ENCODE measurements around the gene CCDC127. TPM values are rescaled to one million over a fixed set of nuclear protein-coding genes. Genes with fewer than 3 reads are reported as not detected.

Gene CCDC127
- total RNA-seq, 4 donors from 2014 or later = 0.97 to 4.2 (median 1.9) TPM

GRCh38 chr5:196350-196749, 21.6 kb downstream of the CCDC127 start:
- no peak overlapping the region for H3K27ac ChIP-seq
- no peaks in the 10 kb centered on the region for H3K9me3 ChIP-seq
- H3K4me3 ChIP-seq = no peak overlapping the region
- H3K36me3 ChIP-seq = no peaks in the 10 kb centered on the region
- TF ChIP-seq, protein P1, sequence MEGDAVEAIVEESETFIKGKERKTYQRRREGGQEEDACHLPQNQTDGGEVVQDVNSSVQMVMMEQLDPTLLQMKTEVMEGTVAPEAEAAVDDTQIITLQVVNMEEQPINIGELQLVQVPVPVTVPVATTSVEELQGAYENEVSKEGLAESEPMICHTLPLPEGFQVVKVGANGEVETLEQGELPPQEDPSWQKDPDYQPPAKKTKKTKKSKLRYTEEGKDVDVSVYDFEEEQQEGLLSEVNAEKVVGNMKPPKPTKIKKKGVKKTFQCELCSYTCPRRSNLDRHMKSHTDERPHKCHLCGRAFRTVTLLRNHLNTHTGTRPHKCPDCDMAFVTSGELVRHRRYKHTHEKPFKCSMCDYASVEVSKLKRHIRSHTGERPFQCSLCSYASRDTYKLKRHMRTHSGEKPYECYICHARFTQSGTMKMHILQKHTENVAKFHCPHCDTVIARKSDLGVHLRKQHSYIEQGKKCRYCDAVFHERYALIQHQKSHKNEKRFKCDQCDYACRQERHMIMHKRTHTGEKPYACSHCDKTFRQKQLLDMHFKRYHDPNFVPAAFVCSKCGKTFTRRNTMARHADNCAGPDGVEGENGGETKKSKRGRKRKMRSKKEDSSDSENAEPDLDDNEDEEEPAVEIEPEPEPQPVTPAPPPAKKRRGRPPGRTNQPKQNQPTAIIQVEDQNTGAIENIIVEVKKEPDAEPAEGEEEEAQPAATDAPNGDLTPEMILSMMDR (IDR thresholded peaks at IDR 0.05) = no peak
- no peak for TF ChIP-seq POLR2A (IDR thresholded peaks at IDR 0.05)
- H3K4me1 ChIP-seq = peaks cover 4 to 8% (median 6%) of the 10 kb centered on the region in 3 donors
- intact Hi-C loops (cut with DNase I) = no loop called here
- no peak for DNase-seq
- peaks cover 0 to 35% (median 2%) of the 10 kb centered on the region in 4 donors for H3K27me3 ChIP-seq
- 56 to 84% methylated on average over 2 to 3 of the region's 10 CpGs for WGBS, 2 donors

DNA sequence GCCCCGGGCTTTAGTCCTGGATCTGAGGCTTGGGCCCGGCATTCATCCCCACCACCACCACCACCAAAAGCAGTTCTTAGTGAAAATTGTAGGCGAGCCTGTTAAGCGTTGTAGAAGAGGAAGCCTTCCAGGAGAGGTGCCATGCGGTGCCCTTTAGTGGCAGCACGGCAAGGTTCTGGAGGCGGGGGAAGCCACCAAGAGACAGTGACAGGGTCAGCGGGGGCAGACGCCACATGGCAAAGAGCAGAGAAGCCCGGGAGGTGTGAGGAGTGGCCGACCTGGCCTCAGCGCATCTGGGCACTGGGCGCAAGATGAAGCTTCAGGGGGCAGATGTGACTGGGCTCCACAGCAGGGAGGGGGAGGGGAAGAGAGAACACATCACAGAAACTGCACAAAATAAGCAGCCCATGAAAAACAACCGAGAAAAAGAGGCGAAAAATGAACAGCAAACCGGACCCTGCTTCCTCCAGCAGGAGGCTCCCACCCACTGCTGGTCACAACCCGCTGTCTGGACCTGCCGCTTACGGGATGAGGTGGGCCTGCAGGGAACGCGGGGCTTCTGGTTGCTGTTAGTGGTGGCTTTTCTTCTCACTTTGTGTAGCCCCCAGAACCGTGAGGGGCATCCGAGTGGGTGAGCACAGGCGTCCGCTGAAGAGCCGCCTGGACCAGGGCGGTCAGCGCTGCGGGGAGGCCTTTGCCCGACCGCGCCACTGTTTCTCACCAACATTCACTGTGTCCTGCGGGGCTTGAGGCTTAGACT, 22.4 kb downstream of the CCDC127 start:
- intact Hi-C loops (cut with DNase I) = no loop called here
- WGBS, 2 donors = 74 to 81% methylated on average over 16 to 21 of the region's 33 CpGs

DNA sequence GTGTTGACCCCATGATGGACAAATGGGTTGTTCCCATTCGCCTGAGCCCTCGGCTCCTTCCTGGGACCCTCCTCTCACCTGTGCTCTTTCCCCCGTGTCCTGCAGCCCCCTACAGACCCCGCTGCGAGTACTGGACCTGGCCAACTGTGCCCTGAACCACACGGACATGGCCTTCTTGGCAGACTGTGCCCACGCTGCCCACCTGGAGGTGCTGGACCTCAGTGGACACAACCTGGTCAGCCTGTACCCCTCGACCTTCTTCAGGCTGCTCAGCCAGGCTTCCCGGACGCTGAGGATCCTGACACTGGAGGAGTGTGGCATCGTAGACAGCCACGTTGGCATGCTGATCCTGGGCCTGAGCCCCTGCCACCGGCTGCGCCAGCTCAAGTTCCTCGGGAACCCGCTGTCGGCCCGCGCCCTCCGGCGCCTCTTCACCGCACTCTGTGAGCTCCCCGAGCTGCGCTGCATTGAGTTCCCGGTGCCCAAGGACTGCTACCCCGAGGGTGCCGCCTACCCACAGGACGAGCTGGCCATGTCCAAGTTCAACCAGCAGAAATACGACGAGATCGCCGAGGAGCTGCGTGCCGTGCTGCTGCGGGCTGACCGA, 23.2 kb downstream of the CCDC127 start:
- no peaks in the 10 kb centered on the region for H3K36me3 ChIP-seq
- no peaks in the 10 kb centered on the region for H3K9me3 ChIP-seq
- no peak for DNase-seq
- 85 to 95% methylated on average over 18 to 33 of the region's 36 CpGs for WGBS, 2 donors
- H3K27ac ChIP-seq = no peak overlapping the region
- H3K4me1 ChIP-seq = peaks cover 8 to 17% (median 10%) of the 10 kb centered on the region in 3 donors
- H3K27me3 ChIP-seq = peaks cover 0 to 52% (median 2%) of the 10 kb centered on the region in 4 donors
- TF ChIP-seq, protein P1 (IDR thresholded peaks at IDR 0.05) = no peak
- no peak for TF ChIP-seq POLR2A (IDR thresholded peaks at IDR 0.05)
- H3K4me3 ChIP-seq = no peak overlapping the region
- intact Hi-C loops (cut with DNase I) = no loop called here

More for the DNA sequence above, 22.4 kb downstream of the CCDC127 start:
- no peaks in the 10 kb centered on the region for H3K9me3 ChIP-seq
- H3K27ac ChIP-seq = no peak overlapping the region
- H3K4me3 ChIP-seq = no peak overlapping the region
- H3K27me3 ChIP-seq = peaks cover 0 to 43% (median 2%) of the 10 kb centered on the region in 4 donors
- no peak for DNase-seq
- H3K36me3 ChIP-seq = no peaks in the 10 kb centered on the region
- TF ChIP-seq, protein P1 (IDR thresholded peaks at IDR 0.05) = no peak
- H3K4me1 ChIP-seq = peaks cover 8 to 16% (median 10%) of the 10 kb centered on the region in 3 donors

GRCh38 chr5:194102-194501, 23.9 kb downstream of the CCDC127 start:
- Histone ChIP-seq H3K9me3 (no peaks in the 10 kb centered on the region), H3K27ac (no peak overlapping the region), H3K4me3 (no peak overlapping the region), H3K36me3 (no peaks in the 10 kb centered on the region), H3K4me1 (peaks cover 8 to 17% (median 10%) of the 10 kb centered on the region in 3 donors), H3K27me3 (peaks cover 0 to 58% (median 2%) of the 10 kb centered on the region in 4 donors)
- no peak for TF ChIP-seq POLR2A (IDR thresholded peaks at IDR 0.05)
- TF ChIP-seq, protein P1 (IDR thresholded peaks at IDR 0.05) = no peak
- intact Hi-C loops (cut with DNase I) = no loop called here
- DNase-seq = no peak
- WGBS, 2 donors = 78 to 86% methylated on average over 10 to 15 of the region's 15 CpGs
